GM21423 (cell line): Measurements from ENCODE around the gene BACH2.
"Not testable (repeated sequence)": the region's sequence is repeated elsewhere in the genome, so short reads cannot be mapped to it uniquely, and the experiment has no call there.

Experiments
- ATAC-seq: cut with Tn5 transposase; IDR thresholded peaks from one replicate; pipeline ENCODE4 v1.9.1; 2021; ENCODE audit warnings: mild to moderate bottlenecking, moderate library complexity; ENCODE audit not compliant: unreplicated experiment

BACH2 gene

DNA sequence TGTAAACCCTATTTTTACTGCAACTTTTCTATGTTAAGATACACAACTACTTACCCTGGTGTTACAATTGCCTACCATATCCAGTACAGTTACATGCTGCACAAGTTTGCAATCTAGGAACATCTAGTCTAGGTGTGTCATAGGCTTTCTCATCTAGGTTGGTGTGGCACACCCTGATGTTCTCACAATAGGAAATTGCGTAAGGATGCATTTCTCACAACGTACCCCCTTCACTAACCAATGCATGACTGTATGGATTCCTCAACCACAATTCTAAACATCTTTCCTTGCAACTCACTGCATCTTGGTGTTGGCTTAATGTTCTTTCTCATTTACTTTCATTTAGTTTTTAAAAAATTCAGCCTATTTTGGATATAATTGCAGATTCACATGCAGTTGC, 370.8 kb downstream of the BACH2 start:
- no peak for ATAC-seq

DNA sequence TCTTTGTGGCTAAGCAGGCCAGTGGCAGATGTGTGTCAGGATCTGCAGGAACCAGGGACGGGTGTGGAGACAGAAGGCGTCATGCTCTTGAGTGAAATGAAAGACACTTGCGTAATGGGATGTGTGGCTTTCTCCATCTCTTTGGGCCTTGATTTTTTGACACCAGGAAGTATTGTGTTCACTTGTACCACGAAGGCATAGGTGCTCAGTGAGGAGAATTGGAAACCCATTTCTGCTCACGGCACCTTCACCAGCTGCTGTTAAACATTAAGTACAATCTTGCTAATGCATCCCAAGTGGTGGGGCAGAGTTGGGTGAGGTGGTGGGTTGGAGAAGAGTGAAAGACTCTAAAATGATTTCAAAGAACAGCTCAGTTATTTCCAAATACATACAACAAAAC, 372.4 kb downstream of the BACH2 start:
- no peak for ATAC-seq

DNA sequence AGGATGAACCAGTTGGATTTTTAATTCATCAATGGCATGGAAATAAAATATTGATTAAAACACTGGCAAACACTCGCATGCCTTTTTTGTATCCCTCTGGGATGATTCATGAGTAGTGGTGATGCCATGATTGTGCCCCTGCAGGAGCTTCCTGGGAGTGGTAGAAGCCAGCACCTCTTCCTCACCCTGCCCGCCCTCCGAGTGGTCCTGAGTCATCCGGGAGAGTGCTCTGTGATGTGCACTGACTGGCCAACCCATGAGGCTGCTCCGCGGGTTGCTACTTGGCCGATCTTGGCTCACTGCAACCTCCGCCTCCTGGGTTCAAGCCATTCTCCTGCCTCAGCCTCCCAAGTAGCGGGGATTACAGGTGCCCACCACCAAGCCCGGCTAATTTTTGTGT, 375.0 kb downstream of the BACH2 start:
- ATAC-seq, result no peak

DNA sequence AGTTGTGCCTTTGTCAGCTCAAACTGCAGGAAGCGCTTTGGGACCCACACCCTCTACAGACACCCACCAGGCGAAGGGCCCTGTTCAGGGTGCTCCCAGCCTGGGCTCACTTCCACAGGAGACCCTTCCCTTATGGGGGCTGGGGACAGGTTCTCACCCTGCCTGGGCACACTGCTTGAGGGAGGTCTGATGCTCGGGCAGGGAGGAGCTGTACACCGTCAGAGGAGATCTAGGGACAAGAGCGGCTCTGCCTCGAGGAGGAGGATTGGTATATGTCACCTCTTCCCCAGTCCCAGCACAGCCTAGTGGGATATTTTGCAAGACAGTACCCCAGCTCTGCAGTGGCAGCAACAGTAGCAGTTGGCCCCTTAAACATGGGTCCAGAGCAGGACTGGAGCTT, 375.4 kb downstream of the BACH2 start:
- ATAC-seq, result no peak

DNA sequence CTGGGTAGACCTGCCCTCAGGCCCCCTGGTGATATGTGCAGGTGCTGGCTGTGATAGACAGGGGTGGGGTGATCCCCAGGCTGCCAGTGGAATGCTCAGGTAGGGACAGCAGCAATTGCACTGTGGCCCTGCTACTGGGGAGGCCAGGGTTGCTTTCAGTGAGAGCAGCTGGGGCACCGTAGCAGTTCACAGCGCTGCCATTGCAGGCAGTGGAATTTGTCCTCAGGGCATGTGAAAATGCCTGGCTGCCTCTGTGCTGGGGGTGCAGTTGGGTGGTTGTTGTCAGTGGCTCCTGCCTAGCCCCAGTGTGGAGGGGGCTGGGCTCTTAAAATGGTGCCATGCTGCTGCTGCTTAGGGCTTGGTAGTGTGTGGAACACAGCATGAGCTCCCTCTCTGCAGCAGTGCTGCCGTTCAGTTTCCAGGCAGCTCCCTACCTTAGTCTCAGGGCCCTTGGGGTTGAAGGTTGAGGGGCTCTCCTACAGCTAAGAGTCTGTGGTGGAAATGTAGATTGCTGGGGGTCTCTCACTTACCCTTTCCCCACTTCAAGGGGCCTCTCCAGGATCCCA, 378.8 kb downstream of the BACH2 start:
- no peak for ATAC-seq

DNA sequence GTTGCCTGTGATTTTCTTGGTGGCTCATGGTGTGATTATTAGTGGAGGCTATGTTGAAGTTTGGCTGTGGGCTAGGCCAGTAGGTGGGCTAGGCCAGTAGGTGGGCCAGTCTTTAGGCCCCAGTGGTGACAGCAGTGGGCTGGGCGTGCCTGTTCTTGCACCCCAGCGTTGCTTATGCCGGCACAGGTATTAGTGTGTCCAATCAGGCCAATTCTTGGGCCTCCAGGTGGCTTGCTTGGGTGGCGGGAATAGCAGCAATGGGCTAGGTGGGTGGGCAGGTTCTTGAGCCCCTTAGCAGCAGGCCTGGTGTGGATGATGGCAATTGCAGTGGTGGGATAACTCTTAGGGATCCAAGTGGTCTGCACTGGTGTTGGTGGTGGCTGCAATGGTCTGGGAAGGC, 379.4 kb downstream of the BACH2 start:
- ATAC-seq, result no peak

DNA sequence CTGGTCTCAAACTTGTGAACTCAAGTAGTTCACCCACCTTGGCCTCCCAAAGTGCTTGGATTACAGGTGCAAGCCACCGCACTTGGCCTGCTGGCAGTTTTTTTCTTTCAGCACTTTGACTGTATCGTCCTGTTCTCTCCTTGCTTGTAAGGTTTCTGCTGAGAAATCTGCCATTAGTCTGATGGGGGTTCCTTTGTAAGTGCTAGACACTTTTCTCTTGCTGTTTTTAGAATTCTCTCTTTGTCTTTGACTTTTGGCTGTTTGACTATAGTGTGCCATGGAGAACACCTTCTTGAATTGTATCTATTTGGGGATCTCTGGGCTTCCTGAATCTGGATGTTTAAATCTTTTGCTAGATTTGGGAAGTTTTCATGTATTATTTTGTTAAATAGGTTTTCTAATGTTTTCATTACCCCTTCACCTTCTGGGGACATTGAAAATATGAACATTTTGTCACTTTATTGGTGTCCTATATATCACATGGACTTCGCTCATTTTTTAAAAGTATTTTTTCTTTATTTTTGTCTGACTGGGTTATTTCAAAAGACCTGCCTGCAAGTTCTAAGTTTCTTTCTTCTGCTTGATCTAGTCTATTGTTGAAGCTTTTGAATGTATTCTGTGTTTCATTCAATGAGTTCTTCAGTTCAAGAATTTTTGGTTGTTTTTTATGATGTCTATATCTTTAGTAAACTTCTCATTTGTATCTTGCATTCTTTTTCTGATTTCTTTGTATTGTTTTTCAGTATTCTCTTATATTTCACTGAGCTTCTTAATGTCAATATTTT, 380.3 kb downstream of the BACH2 start:
- no peak for ATAC-seq

DNA sequence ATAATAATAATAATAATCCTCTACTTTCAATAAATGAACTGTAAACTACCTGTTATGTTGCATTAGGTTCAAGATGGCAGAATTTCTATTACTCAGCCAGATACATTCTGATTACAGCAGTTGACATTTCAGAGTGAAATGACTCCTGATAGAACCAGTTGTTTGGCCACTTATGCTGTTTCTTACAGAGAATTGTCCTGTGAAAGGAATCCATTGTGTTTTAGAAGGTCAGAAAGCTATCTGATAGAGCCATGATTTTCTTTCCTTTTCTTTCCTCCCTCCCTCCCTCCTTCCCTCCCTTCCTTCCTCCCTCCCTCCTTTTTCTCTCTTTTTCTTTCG, 385.8 kb downstream of the BACH2 start:
- ATAC-seq, result no peak

DNA sequence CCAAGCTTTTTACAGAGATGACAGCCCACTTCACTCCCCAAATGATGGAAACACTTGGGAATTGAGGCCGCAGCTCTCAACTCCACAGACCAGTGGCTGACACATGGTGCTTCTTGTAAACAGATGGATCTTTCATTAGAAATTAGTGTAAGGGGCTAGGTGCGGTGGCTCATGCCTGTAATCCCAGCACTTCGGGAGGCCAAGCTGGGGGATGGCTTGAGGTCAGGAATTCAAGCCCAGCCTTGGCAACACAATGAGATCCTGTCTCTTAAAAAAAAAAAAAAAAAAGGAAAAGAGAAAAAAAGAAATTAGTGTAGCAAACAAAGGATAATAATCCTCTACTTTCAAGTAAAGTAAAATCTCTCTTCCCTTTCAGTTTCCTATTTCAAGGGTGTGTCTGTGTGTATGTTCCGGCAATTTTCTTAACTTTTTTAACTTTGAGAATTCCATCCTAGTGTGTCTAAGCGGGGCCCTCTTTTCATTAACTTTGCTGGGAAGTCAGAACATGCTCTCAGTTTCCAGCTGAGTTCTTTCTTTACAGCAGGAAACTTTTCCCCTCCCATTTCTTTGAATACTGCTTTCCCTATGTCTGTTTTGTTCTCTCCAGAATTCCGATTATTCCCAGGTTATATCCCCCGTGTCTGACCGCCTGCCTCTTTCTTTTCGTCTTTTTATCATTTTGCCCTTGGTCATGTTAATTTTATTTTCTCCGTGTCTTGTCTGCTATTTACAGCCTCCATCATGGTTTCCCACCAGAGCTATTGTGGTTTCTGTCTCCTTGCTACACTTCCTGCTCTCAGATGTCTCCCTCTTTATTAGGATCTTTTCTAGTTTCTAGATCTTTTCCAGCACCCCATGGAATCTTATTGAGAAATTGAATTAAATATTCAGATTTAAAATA, 386.4 kb downstream of the BACH2 start:
- ATAC-seq, result not testable (repeated sequence)

DNA sequence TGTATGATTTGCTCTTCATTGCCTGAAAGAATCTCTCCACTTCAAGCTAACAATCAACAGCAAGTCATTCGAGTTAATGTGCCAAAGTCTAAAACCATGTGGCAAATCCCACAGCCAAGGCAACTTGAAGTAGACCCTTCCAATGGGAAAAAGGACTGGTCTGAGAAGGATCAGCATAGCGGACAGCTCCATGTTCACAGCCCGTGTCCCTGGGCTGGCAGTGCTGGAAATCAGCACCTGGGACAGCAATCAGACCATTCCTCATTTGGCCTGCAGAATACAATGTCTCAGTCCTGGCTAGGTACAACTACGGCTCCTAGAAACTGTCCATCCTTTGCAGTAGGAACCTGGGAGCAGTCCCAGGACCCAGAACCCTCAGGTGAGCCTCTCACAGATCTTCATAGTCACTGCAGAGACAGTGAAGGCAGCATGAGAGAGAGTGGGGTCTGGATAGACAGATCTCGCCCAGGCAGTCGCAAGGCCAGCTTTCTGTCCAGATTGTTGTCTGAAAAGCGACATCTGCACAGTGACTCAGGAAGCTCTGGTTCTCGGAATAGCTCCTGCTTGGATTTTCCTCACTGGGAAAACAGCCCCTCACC, 401.3 kb downstream of the BACH2 start:
- no peak for ATAC-seq

DNA sequence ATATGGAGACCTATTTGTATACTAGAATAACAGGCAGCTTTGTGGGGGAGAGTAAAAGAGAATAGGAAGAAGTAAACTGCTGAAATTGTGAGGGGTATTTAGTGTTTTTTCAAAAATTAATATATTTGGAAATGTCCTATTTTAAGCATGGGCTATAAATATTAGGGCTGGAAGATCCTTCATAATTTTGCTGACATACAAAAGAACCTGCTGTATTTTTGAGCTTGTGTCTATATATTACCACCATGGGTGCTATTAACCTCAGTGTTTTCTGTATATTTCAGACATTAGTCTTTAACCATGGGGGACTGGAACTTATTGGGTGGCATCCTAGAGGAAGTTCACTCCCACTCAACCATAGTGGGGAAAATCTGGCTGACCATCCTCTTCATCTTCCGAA, 402.5 kb downstream of the BACH2 start, which contains the start of gene GJA10:
GJA10 (plus strand) TSS at position 301 of the 400 bp plus-strand sequence; CDS start at position 301, 0 bp downstream.
- ATAC-seq, result no peak

DNA sequence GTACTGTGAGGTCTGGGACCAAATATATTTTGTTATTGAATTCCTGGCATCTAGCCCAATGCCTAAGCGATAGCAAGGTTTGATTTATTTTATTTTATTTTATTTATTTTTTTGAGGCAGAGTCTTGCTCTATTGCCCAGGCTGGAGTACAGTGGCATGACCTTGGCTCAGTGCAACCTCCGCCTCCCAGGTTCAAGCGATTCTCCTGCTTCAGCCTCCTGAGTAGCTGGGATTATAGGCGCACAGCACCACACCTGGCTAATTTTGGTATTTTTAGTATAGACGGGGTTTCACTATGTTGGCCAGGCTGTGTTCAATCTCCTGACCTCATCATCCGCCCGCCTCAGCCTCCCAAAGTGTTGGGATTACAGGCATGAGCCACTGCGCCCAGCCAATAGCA, 404.1 kb downstream of the BACH2 start:
- ATAC-seq, result not testable (repeated sequence)

DNA sequence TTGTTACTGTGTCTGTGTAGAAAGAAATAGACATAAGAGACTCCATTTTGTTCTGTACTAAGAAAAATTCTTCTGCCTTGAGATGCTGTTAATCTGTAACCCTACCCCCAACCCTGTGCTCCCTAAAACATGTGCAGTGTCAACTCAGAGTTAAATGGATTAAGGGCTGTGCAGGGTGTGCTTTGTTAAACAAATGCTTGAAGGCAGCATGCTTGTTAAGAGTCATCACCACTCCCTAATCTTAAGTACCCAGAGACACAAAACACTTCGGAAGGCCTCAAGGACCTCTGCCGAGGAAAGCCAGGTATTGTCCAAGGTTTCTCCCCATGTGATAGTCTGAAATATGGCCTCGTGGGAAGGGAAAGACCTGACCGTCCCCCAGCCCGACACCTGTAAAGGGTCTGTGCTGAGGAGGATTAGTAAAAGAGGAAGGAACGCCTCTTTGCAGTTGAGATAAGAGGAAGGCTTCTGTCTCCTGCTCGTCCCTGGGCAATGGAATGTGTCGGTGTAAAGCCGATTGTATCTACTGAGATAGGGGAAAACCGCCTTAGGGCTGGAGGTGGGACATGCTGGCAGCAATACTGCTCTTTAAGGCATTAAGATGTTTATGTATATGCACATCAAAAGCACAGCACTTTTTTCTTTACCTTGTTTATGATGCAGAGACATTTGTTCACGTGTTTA, 405.7 kb downstream of the BACH2 start:
- ATAC-seq, result not testable (repeated sequence)

DNA sequence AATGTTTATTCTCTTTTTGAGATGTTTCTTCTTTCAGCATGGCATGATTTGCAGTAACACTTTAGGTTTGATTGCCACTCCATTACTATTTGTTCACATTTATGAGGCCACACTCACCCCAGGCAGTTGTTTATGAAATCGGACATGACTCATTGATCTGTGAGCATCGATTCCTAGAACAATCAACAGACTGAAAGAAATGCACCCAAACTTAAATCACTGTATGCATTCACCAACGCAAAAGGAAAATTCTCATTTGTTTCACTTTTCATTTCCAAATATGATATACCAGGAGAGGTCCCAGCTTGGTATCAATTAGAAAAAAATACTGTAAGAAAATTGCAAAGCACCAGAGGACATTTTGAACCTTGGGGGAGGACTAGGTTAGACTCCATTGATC, 407.8 kb downstream of the BACH2 start:
- no peak for ATAC-seq

DNA sequence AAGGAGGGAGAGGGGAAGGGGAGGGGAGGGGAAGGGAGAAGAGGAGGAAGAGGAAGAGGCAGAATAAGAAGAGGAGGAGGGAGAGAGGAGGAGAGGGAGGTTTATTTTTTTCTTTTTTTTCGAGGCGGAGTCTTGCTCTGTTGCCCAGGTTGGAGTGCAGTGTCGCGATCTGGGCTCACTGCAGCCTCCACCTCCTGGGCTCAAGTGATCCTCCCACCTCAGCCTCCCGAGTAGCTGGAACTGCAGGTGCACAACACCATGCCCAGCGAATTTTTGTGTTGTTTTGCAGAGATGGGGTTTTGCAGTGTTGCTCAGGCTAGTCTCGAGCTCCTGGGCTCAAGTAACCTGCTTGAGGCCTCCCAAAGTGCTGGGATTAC, 408.5 kb downstream of the BACH2 start:
- no peak for ATAC-seq

DNA sequence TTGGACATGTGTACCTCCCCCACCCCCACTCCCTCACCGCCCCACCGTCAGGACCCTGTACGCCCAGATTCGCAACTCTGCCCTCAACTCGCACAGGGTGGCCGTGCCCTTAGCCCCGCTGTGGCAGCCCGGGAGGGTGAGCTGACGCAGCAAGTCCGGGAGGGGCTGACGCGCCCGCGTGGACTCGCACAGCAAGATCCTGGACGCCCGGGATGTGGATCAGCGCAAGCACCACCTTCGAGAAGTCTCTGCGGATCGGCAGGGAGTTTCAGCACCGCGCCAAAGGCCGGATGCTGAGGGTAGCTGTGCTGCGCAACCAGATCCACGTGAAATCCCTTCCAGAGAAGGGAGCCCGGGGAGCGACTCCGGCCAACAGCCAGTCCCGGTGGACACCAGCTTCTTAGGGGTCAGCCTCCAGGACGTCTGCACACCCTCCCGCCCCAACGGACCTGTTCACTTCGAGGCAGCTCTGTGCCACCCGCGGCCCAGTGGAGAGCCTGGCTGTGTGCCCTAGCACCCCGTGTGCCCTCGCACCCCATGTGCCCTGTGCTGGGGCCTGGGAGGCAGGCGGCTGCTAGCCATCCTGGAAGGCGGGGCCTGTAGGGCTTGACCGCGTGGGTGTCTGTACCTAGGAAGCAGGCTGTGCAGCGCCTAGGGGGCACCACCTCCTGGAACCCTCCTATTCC, 409.0 kb downstream of the BACH2 start:
- no peak for ATAC-seq

DNA sequence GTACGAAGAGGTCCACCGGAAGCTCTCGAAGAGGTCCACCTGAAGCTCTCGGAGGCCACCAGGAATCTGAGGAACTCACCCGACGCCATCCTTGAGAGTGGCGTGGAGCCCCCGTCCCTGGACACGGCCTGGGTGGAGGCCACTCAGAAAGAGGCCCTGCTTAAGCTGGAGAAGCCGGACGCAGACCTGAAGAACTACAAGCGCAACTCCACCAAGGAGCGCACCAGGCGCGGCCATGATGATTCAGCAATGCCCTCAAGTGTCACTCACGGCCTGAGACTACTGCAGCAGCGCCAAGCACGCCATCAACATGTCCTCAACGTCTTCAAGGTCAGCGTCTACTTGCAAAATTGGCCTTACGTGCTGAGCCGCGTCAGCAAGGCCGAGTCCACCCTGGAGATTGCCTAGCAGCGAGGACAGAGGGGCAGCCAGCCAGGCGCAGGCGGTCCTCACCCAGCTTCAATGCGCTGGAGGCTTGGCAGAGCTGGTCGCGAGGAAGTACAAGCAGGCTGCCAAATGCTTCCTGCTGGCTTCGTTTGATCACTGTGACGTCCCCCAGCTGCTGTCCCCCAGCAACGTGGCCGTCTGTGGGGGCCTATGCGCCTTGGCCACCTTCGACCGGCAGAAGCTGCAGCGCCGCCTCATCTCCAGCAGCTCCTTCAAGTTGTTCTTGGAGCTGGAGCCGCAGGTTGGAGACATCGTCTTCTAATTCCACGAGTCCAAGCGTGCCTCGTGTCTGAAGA, 410.1 kb downstream of the BACH2 start:
- no peak for ATAC-seq
